ENCODE data around the gene SLC16A12. TPM values are rescaled to one million over a fixed set of nuclear protein-coding genes. Genes with fewer than 3 reads are reported as not detected.

SLC16A12 gene
- total and polyA plus RNA-seq, 2 of the 8 experiments (the other 6 are each of a cell fraction or from before 2014, with no cell fraction given) = 1.6 to 1.9 TPM

DNA sequence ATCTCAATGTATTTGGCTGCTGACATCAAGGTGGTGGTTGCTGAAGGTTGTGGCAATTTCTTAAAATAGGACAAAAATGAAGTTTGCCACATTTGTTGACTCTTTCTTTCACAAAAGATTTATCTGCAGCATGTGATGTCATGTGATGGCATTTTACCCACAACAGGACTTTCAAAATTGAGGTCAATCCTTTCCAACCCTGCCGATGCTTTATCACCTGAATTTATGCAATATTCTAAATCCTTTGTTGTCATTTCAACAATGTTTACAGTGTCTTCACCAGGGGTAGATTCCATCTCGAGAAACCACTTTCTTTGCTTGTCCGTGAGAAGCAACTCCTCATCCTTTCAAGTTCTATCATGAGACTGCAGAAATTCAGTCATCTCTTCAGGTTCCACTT is 40.6 kb upstream of the SLC16A12 start (continued):
- no peak for TF ChIP-seq CHD2 (IDR thresholded peaks at IDR 0.05; ENCODE audit: low read length)
- TF ChIP-seq POU5F1 (IDR thresholded peaks at IDR 0.05; ENCODE audit: low read depth, low read length) = no peak

Data from H1 (cell line).